T-cell (primary cell): ENCODE results near the gene ABCA1. TPM values are rescaled to one million over a fixed set of nuclear protein-coding genes. Genes with fewer than 3 reads are reported as not detected.

Source experiments
- ATAC-seq, 4 experiments: fragments of 200-7000 bp in 3 of 4; fragments of 150-1000 bp in 1 of 4; cut with Tn5 transposase; replicated peaks in 1 of 4; 1 replicate in 3 of 4; 2 replicates in 1 of 4; pipeline ENCODE4 v1.10.0; 2021; ENCODE audit warnings: moderate library complexity in 3 of 4, mild to moderate bottlenecking in 2 of 4, moderate number of reproducible peaks in 1 of 4
- CTCF ChIA-PET, 2 donors: fragments of 300-600 bp; sonication (Branson Sonifier 250); formaldehyde crosslinking; loops; one replicate each; lab custom pipeline; 2022; ENCODE audit warnings: antibody characterized with exemption in 2 of 2; lab: Charles Lee
- POLR2A ChIA-PET, 2 donors: fragments of 300-600 bp; sonication (Branson Sonifier 250); formaldehyde crosslinking; loops; one replicate each; lab custom pipeline; 2022; ENCODE audit warnings: antibody characterized with exemption in 2 of 2; lab: Charles Lee
- DNase-seq, 35 experiments: peaks; one replicate each; pipeline versions ENCODE4 v3.0.0 to v3.0.0-alpha.2; 2013 to 2023
- H3K27ac ChIP-seq: one replicate; pipeline ENCODE4 v1.5.1; 2013; ENCODE audit warnings: low read length
- H3K27me3 ChIP-seq, 2 experiments: replicated peaks in 1 of 2; 1 replicate in 1 of 2; 2 replicates in 1 of 2; pipeline versions ENCODE4 v1.6.1 to v1.7.0; 2013; ENCODE audit warnings: low read length in 1 of 2, mixed read lengths in 1 of 2; ENCODE audit not compliant: control insufficient read depth in 2 of 2, insufficient read depth in 2 of 2; ENCODE audit errors: extremely low read depth in 1 of 2
- H3K36me3 ChIP-seq, 2 donors: 1 replicate in 1 of 2; 2 replicates in 1 of 2; pipeline versions ENCODE4 v1.6.1 to v1.7.0; 2013; ENCODE audit warnings: low read length in 1 of 2; ENCODE audit not compliant: control insufficient read depth in 2 of 2, insufficient read depth in 1 of 2; ENCODE audit errors: extremely low read depth in 1 of 2
- H3K4me1 ChIP-seq, 2 experiments: 1 replicate in 1 of 2; 2 replicates in 1 of 2; pipeline versions ENCODE4 v1.6.1 to v1.7.0; 2013; ENCODE audit warnings: low read length in 2 of 2, mixed read lengths in 1 of 2; ENCODE audit not compliant: insufficient read depth in 2 of 2, control insufficient read depth in 1 of 2; ENCODE audit errors: extremely low read depth in 1 of 2
- H3K4me3 ChIP-seq, 2 donors: 1 replicate in 1 of 2; 2 replicates in 1 of 2; pipeline versions ENCODE4 v1.5.1 to v1.7.0; 2013; ENCODE audit warnings: mild to moderate bottlenecking in 2 of 2, low read length in 1 of 2, moderate library complexity in 1 of 2; ENCODE audit not compliant: control insufficient read depth in 1 of 2; ENCODE audit errors: extremely low read depth in 1 of 2
- H3K9me3 ChIP-seq: 2 replicates; pipeline ENCODE4 v1.7.0; 2013
- H3K27ac Mint-ChIP-seq, 2 donors: one replicate each; pipeline ENCODE4 v1.8.0; 2020 to 2021; ENCODE audit warnings: mild to moderate bottlenecking in 2 of 2, mixed read lengths in 2 of 2
- H3K27me3 Mint-ChIP-seq, 2 donors: one replicate each; pipeline ENCODE4 v1.8.0; 2021 to 2022; ENCODE audit warnings: mixed read lengths in 2 of 2
- H3K36me3 Mint-ChIP-seq: one replicate; pipeline ENCODE4 v1.8.0; 2021; ENCODE audit warnings: mixed read lengths
- H3K4me1 Mint-ChIP-seq, 3 donors: one replicate each; pipeline ENCODE4 v1.8.0; 2020 to 2022; ENCODE audit warnings: mixed read lengths in 3 of 3, mild to moderate bottlenecking in 1 of 3
- H3K4me3 Mint-ChIP-seq, 3 donors: one replicate each; pipeline ENCODE4 v1.8.0; 2020 to 2022; ENCODE audit warnings: mild to moderate bottlenecking in 3 of 3, mixed read lengths in 3 of 3, moderate library complexity in 3 of 3
- H3K9me3 Mint-ChIP-seq, 3 donors: one replicate each; pipeline ENCODE4 v1.8.0; 2020 to 2022; ENCODE audit warnings: mixed read lengths in 3 of 3
- WGBS: methylation state at CpG from one replicate; pipeline ENCODE4 v1.1.5; 2013; ENCODE audit warnings: missing lambda C conversion rate; ENCODE audit not compliant: insufficient coverage; 5-methylcytosine and 5-hydroxymethylcytosine counted together
- total RNA-seq, 35 experiments: library from RNA in 6 of 35; stranded (reverse) in 6 of 35; fragments of 120-200 nt in 1 of 35; gene quantifications; one replicate each; pipeline versions ENCODE4 v1.2.1 to v1.2.4 and lab custom pipeline; 2013 to 2026

Gene ABCA1
- total RNA-seq, 5 donors from 2014 or later (not counting 1 experiment from before 2014, with no cell fraction given), result 0.41 to 4.7 (median 0.62) TPM

GRCh38 chr9:104882566-104882965, 45.4 kb downstream of the ABCA1 start:
- ChIA-PET POLR2A (no interaction called here), CTCF (no interaction called here)
- H3K4me3 ChIP-seq, result no peak overlapping the region
- H3K27ac Mint-ChIP-seq, result no peak overlapping the region
- H3K36me3 Mint-ChIP-seq, result peaks cover 52% of the 10 kb centered on the region
- no peaks in the 10 kb centered on the region for H3K9me3 ChIP-seq
- no peaks in the 10 kb centered on the region for H3K27me3 Mint-ChIP-seq
- no peak for ATAC-seq
- no peaks in the 10 kb centered on the region for H3K4me1 ChIP-seq
- DNase-seq, result no peak
- H3K9me3 Mint-ChIP-seq, result no peaks in the 10 kb centered on the region
- no peaks in the 10 kb centered on the region for H3K36me3 ChIP-seq
- no peak overlapping the region for H3K4me3 Mint-ChIP-seq
- H3K4me1 Mint-ChIP-seq, result no peaks in the 10 kb centered on the region
- no peaks in the 10 kb centered on the region for H3K27me3 ChIP-seq
- no peak overlapping the region for H3K27ac ChIP-seq

DNA sequence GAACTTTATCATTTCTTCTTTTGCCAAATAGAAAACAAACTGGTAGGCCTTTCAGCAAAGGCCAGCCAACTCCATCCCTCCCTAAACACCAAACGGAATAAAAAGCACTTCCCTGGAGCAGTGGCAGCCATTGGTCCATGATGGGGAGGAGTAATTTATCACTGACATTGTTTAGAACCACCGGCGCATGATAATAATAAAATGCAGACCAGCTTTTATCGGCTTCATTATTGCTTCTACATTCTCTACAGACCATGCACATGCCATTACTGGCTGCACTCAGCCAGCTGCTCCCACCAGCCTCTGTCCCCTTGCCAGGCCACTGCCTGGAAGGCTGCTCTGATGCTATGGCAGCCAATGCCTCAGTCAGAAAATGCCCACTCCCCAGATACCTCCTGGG, 45.9 kb downstream of the ABCA1 start:
- H3K4me1 Mint-ChIP-seq, result no peaks in the 10 kb centered on the region
- H3K9me3 Mint-ChIP-seq, result no peaks in the 10 kb centered on the region
- ATAC-seq (no peak), DNase-seq (no peak)
- H3K4me3 ChIP-seq, result no peak overlapping the region
- H3K27me3 ChIP-seq, result no peaks in the 10 kb centered on the region
- no peaks in the 10 kb centered on the region for H3K4me1 ChIP-seq
- 94% methylated on average over 3 of the region's 4 CpGs for WGBS
- H3K36me3 Mint-ChIP-seq, result peaks cover 51% of the 10 kb centered on the region
- no peak overlapping the region for H3K27ac Mint-ChIP-seq
- CTCF ChIA-PET, result no interaction called here
- H3K36me3 ChIP-seq, result no peaks in the 10 kb centered on the region
- no peaks in the 10 kb centered on the region for H3K27me3 Mint-ChIP-seq
- no peak overlapping the region for H3K4me3 Mint-ChIP-seq
- H3K27ac ChIP-seq, result no peak overlapping the region
- POLR2A ChIA-PET, result no interaction called here
- no peaks in the 10 kb centered on the region for H3K9me3 ChIP-seq

- Mint-ChIP-seq H3K9me3 (no peaks in the 10 kb centered on the region), H3K4me1 (no peaks in the 10 kb centered on the region), H3K27ac (no peak overlapping the region), H3K4me3 (no peak overlapping the region), H3K27me3 (no peaks in the 10 kb centered on the region), H3K36me3 (peaks cover 49% of the 10 kb centered on the region)
- no peak overlapping the region for H3K4me3 ChIP-seq
- no peaks in the 10 kb centered on the region for H3K36me3 ChIP-seq
- no CpG with 5 or more reads among the region's 5 CpGs for WGBS
- H3K27ac ChIP-seq, result no peak overlapping the region
- ATAC-seq, result no peak
- H3K27me3 ChIP-seq, result no peaks in the 10 kb centered on the region
- no peak for DNase-seq
- POLR2A ChIA-PET, result interaction anchor here (0.6 to 0.8 kb wide), 2 partner anchors 12 to 395 kb away, joined by 3 read pairs; no protein-coding TSS in a partner anchor
- H3K4me1 ChIP-seq, result no peaks in the 10 kb centered on the region
- H3K9me3 ChIP-seq, result no peaks in the 10 kb centered on the region
- CTCF ChIA-PET, result no interaction called here
These were observed 48.2 kb downstream of the ABCA1 start for GRCh38 chr9:104879555-104880309.

GRCh38 chr9:104876587-104876986, 51.4 kb downstream of the ABCA1 start:
- Histone ChIP-seq H3K27me3 (no peaks in the 10 kb centered on the region), H3K9me3 (no peaks in the 10 kb centered on the region), H3K4me1 (no peaks in the 10 kb centered on the region), H3K27ac (no peak overlapping the region), H3K4me3 (no peak overlapping the region), H3K36me3 (no peaks in the 10 kb centered on the region)
- ChIA-PET CTCF (interaction anchor here in 1 of 2 donors (0.5 to 0.6 kb wide), 2 partner anchors 16 to 496 kb away, joined by 7 to 11 read pairs; no protein-coding TSS in a partner anchor), POLR2A (no interaction called here)
- Mint-ChIP-seq H3K27me3 (no peaks in the 10 kb centered on the region), H3K27ac (no peak overlapping the region), H3K9me3 (no peaks in the 10 kb centered on the region), H3K36me3 (peaks cover 37% of the 10 kb centered on the region), H3K4me3 (no peak overlapping the region), H3K4me1 (no peaks in the 10 kb centered on the region)
- WGBS, result 57% methylated on average over 1 of the region's 1 CpG
- no peak for ATAC-seq
- no peak for DNase-seq

GRCh38 chr9:104875897-104876296, 52.1 kb downstream of the ABCA1 start:
- H3K9me3 Mint-ChIP-seq, result no peaks in the 10 kb centered on the region
- Histone ChIP-seq H3K36me3 (no peaks in the 10 kb centered on the region), H3K4me3 (no peak overlapping the region), H3K9me3 (no peaks in the 10 kb centered on the region), H3K4me1 (no peaks in the 10 kb centered on the region), H3K27ac (no peak overlapping the region), H3K27me3 (no peaks in the 10 kb centered on the region)
- DNase-seq, result no peak
- H3K27ac Mint-ChIP-seq, result no peak overlapping the region
- POLR2A ChIA-PET, result no interaction called here
- no peaks in the 10 kb centered on the region for H3K27me3 Mint-ChIP-seq
- ATAC-seq, result no peak
- CTCF ChIA-PET, result interaction anchor here in 1 of 2 donors (0.5 to 0.6 kb wide), 2 partner anchors 10 to 497 kb away, joined by 4 to 11 read pairs; no protein-coding TSS in a partner anchor
- no peak overlapping the region for H3K4me3 Mint-ChIP-seq
- 100% methylated on average over 3 of the region's 4 CpGs for WGBS
- H3K4me1 Mint-ChIP-seq, result no peaks in the 10 kb centered on the region
- peaks cover 40% of the 10 kb centered on the region for H3K36me3 Mint-ChIP-seq

DNA sequence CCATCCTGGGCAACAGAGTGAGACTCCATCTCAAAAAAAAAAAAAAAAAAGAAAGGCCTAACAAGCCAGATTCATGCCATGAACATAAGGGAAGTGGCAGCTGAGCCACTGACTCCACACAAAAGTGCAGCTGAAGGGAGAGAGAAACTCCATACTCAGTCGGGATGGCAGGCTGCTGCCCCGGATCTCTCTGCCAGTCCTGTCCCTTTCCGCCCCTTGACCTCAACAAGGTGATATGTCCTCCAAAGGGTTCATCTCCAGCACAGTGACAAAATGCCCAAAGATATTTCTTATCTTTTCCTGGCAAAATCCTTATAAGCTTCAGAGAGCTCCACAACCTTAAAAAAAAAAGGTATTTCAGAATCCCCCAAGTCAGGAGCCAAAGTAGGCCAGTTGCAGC, 52.6 kb downstream of the ABCA1 start:
- DNase-seq (no peak), ATAC-seq (no peak)
- Histone ChIP-seq H3K9me3 (no peaks in the 10 kb centered on the region), H3K27ac (no peak overlapping the region), H3K27me3 (no peaks in the 10 kb centered on the region), H3K4me1 (no peaks in the 10 kb centered on the region), H3K36me3 (no peaks in the 10 kb centered on the region), H3K4me3 (no peak overlapping the region)
- H3K4me3 Mint-ChIP-seq, result no peak overlapping the region
- WGBS, result 93% methylated on average over 2 of the region's 3 CpGs
- ChIA-PET CTCF (interaction anchor here in 1 of 2 donors (0.6 kb wide), 1 partner anchor 10 kb away, joined by 4 read pairs; no protein-coding TSS in a partner anchor), POLR2A (no interaction called here)
- no peaks in the 10 kb centered on the region for H3K27me3 Mint-ChIP-seq
- H3K9me3 Mint-ChIP-seq, result no peaks in the 10 kb centered on the region
- no peak overlapping the region for H3K27ac Mint-ChIP-seq
- no peaks in the 10 kb centered on the region for H3K4me1 Mint-ChIP-seq
- peaks cover 46% of the 10 kb centered on the region for H3K36me3 Mint-ChIP-seq
